Measurements from ENCODE around the gene NCK1.

NCK1 gene

GRCh38 chr3:136990826-136991225 lies 128.8 kb downstream of the NCK1 start:
- DNase-seq, result peak; percentile 80

- peak; percentile 72 for DNase-seq
Measured at GRCh38 chr3:136992115-136992514, 130.1 kb downstream of the NCK1 start.

GRCh38 chr3:136994772-136995516 lies 132.9 kb downstream of the NCK1 start:
- peak; percentile 75 for DNase-seq

GRCh38 chr3:136995652-136996051 lies 133.6 kb downstream of the NCK1 start:
- no peak for DNase-seq
